ENCODE results near the gene PDLIM5.

PDLIM5 gene

DNA sequence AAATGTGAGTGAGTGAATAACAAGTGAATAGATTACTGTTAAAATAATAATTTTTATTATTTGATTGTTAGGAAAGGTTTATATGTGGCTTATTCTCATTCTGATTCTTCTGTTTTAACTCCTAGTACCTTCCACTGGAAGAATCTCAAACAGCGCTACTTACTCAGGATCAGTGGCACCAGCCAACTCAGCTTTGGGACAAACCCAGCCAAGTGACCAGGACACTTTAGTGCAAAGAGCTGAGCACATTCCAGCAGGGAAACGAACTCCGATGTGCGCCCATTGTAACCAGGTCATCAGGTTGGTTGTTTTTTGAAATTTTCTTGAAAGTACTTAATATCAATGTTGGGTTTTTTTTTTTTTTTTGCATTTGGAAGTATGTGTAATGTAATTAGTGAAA lies 188.4 kb downstream of the PDLIM5 start:
- no peak overlapping the region for H3K4me3 ChIP-seq (ENCODE audit: control insufficient read depth, low read depth, low read length)
- no peak for TF ChIP-seq CTCF (conservative IDR thresholded peaks at IDR 0.05; ENCODE audit: control insufficient read depth, insufficient read depth, low read depth, low read length)
- DNase-seq (ENCODE audit: low read depth), result no peak

DNA sequence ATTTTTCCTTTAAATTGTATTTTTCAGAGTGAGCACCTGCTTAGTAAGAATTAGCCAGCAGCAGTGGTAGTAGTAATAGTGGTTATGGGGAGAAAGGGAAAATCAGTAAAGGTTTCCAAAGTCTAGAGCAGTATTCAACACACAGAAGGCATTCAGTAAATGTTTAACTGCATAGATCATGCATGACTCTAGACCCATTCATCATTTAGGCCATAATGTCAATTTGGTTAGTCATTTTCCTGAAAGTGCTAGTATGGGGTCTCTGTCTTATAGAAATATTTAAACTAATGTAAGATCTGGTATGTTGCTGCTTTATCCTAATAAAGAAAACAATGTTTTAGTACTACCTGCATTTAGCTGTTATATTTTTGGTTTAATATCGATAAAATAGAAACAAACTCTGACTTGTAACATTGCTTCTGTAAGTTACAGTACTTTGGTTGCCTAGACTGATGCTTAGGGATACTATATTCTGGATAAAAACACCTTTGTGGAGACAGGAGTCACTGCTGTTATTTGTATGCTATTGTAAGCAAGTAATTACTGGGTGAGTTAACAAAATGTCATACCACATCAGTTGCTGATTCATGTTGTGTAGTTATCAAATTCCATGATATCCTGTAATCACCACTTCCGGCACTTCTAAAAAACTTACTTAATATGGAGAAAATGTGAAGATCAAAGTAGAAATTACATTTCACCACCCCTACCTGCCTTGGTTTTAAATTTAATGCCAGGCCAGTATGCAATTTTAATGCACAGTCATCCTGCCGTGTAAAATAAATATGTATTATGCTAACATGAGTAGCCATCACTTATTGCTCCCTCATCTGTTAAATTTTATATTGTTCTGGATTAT lies 190.2 kb downstream of the PDLIM5 start:
- peak; percentile 68 for DNase-seq (ENCODE audit: low read depth)
- no peak for TF ChIP-seq CTCF (conservative IDR thresholded peaks at IDR 0.05; ENCODE audit: control insufficient read depth, insufficient read depth, low read depth, low read length)

GRCh38 chr4:94642561-94642866 lies 190.8 kb downstream of the PDLIM5 start:
- DNase-seq (ENCODE audit: low read depth), result peak; percentile 15

More for the DNA sequence above, 190.2 kb downstream of the PDLIM5 start:
- H3K4me3 ChIP-seq (ENCODE audit: control insufficient read depth, low read depth, low read length), result no peak overlapping the region

GRCh38 chr4:94648699-94649098 lies 197.0 kb downstream of the PDLIM5 start:
- H3K4me3 ChIP-seq (ENCODE audit: control insufficient read depth, low read depth, low read length), result no peak overlapping the region
- no peak for TF ChIP-seq CTCF (conservative IDR thresholded peaks at IDR 0.05; ENCODE audit: control insufficient read depth, insufficient read depth, low read depth, low read length)
- no peak for DNase-seq (ENCODE audit: low read depth)

More at GRCh38 chr4:94642561-94642866, 190.8 kb downstream of the PDLIM5 start:
- H3K4me3 ChIP-seq (ENCODE audit: control insufficient read depth, low read depth, low read length), result no peak overlapping the region
- TF ChIP-seq CTCF (conservative IDR thresholded peaks at IDR 0.05; ENCODE audit: control insufficient read depth, insufficient read depth, low read depth, low read length), result no peak

DNA sequence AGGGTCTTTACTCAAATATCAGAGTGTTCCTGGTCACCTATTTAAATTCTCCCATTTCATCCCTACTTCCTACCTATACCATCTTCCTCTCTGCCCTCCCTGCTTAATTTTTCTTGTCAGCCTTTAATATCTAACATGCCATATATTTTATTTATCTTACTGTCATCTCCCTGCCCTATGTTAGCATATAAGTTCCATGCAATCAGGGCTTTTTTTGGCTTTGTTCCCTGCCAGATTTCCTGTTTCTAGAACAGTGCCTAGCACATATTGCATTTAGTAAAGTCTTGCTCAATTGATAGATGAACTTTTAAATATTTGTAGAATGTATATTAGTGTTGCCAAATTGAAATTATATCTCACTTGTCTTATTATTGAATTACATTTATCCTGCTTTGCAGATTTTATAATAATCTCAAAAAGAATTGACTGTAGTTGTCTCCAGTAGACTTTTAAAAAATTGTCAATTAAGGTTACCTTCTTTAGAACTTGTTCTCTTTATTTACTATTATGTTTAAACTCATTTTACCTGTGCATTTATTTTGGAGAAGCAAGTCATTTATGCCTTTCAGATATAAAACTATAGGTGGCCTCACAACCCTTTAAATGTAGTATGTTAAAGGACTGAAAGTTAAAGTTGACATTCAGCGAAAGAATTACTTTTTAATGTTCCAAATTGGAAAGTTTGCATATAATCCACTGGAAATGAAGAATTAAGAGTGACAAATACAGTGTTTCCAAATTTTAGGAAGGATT lies 197.8 kb downstream of the PDLIM5 start:
- no peak for TF ChIP-seq CTCF (conservative IDR thresholded peaks at IDR 0.05; ENCODE audit: control insufficient read depth, insufficient read depth, low read depth, low read length)
- no peak overlapping the region for H3K4me3 ChIP-seq (ENCODE audit: control insufficient read depth, low read depth, low read length)
- peak; percentile 66 for DNase-seq (ENCODE audit: low read depth)

- DNase-seq (ENCODE audit: low read depth), result peak; percentile 18
- no peak overlapping the region for H3K4me3 ChIP-seq (ENCODE audit: control insufficient read depth, low read depth, low read length)
- TF ChIP-seq CTCF (conservative IDR thresholded peaks at IDR 0.05; ENCODE audit: control insufficient read depth, insufficient read depth, low read depth, low read length), result no peak
Measured at GRCh38 chr4:94650134-94650495, 198.4 kb downstream of the PDLIM5 start.

Data from fibroblast of mammary gland (primary cell).